Adrenal gland (tissue), 12 donors: Measurements from ENCODE around the gene RYR2. TPM values are rescaled to one million over a fixed set of nuclear protein-coding genes. Genes with fewer than 3 reads are reported as not detected.

Experiments
- DNase-seq, 7 donors: peaks; one replicate each; pipeline ENCODE4 v3.0.0-alpha.2; 2019 to 2020
- H3K27ac ChIP-seq, 5 donors: fragments of 200-600 bp; sonication (generic) in 4 of 5; 1 replicate in 3 of 5; 2 replicates in 2 of 5; pipeline versions ENCODE4 v1.5.1 to v1.8.0; 2016 to 2020; ENCODE audit warnings: mild to moderate bottlenecking in 1 of 5
- H3K27me3 ChIP-seq: fragments of 200-600 bp; 2 replicates; pipeline ENCODE4 v1.8.0; 2021
- H3K36me3 ChIP-seq, 2 donors: fragments of 200-600 bp; replicated peaks in 1 of 2; 1 replicate in 1 of 2; 2 replicates in 1 of 2; pipeline versions ENCODE4 v1.5.1 to v1.8.0; 2018 to 2022
- H3K4me1 ChIP-seq, 2 donors: fragments of 200-600 bp; replicated peaks in 1 of 2; 1 replicate in 1 of 2; 2 replicates in 1 of 2; pipeline versions ENCODE4 v1.5.1 to v1.8.0; 2018 to 2021
- H3K4me3 ChIP-seq, 4 donors: fragments of 200-600 bp; sonication (generic) in 3 of 4; one replicate each; pipeline ENCODE4 v1.5.1; 2016 to 2018
- H3K9me3 ChIP-seq, 3 donors: fragments of 200-600 bp; sonication (generic) in 1 of 3; replicated peaks in 1 of 3; 1 replicate in 2 of 3; 2 replicates in 1 of 3; pipeline versions ENCODE4 v1.5.1 to v1.8.0; 2016 to 2021
- POLR2A ChIP-seq, 2 donors: fragments of 450-650 bp; IDR thresholded peaks; one replicate each; pipeline ENCODE4 v1.6.1; 2017; ENCODE audit warnings: antibody characterized with exemption in 2 of 2, mild to moderate bottlenecking in 2 of 2, moderate library complexity in 1 of 2
- WGBS, 4 donors: extraction: QIAGEN DNeasy Blood & Tissue Kit in 2 of 4; methylation state at CpG; one replicate each; pipeline versions ENCODE4 v1.1.5 to v1.1.7; 2013 to 2017; 5-methylcytosine and 5-hydroxymethylcytosine counted together
- intact Hi-C, 2 donors: fragments of 100-400 bp; cut with DNase I; formaldehyde crosslinking; loops; one replicate each; pipeline versions ENCODE4 v1.14.1 to v1.15.0; 2022 to 2023
- polyA plus RNA-seq, 3 donors: library from polyadenylated mRNA; stranded (reverse); fragments of 200-250 nt in 2 of 3; fragments of 350-450 nt in 1 of 3; fragmentation: Illumina TruSeq in 1 of 3; extraction: RNeasy Lipid Tissue Mini Kit (QIAGEN cat#74804) in 1 of 3; gene quantifications; one replicate each; pipeline ENCODE4 v1.2.3, GENCODE V29; 2013 to 2014
- total RNA-seq, 9 donors: library from RNA; depleted of rRNA in 4 of 9; stranded (reverse); fragments of >200 nt in 4 of 9; fragments of 120-200 nt in 1 of 9; fragmentation: NEBNext Ultra II Directional in 1 of 9; extraction: Animal tissue kit (Norgen Biotek cat#: 25700) in 1 of 9; gene quantifications; one replicate each; pipeline versions ENCODE4 v1.1.0 to v1.2.4, GENCODE V29; 2013 to 2023
- TF ChIP-seq, protein P1 (sequence below), 6 experiments: fragments of 450-650 bp in 4 of 6; fragments of 200-600 bp in 2 of 6; sonication (generic) in 1 of 6; IDR thresholded peaks; 1 replicate in 5 of 6; 2 replicates in 1 of 6; pipeline versions ENCODE4 v1.5.1 to v1.8.0; 2016 to 2021; ENCODE audit warnings: antibody characterized with exemption in 6 of 6, mild to moderate bottlenecking in 2 of 6, moderate library complexity in 1 of 6
- donor health status: healthy with polysubstance abuse.
- donor health status: Bipolar disorder and iron deficiency.
- donor health status: DM: yes; HTN: yes; CAD: no.
- donor health status: DM: no; HTN: no; CAD: no.
- donor health status: DM: no; HTN: no; CAD: no.
- donor health status: DM: yes; HTN: yes; CAD: no.

Gene RYR2
- total and polyA plus RNA-seq, 12 donors, result 0.07 to 6.3 (median 0.18) TPM; not detected in 1

GRCh38 chr1:237712082-237712481, 670.1 kb downstream of the RYR2 start:
- no peaks in the 10 kb centered on the region for H3K27me3 ChIP-seq
- no peaks in the 10 kb centered on the region for H3K4me1 ChIP-seq
- no peaks in the 10 kb centered on the region for H3K36me3 ChIP-seq
- H3K4me3 ChIP-seq, result no peak overlapping the region
- no peak for TF ChIP-seq POLR2A (IDR thresholded peaks at IDR 0.05)
- TF ChIP-seq, protein P1, sequence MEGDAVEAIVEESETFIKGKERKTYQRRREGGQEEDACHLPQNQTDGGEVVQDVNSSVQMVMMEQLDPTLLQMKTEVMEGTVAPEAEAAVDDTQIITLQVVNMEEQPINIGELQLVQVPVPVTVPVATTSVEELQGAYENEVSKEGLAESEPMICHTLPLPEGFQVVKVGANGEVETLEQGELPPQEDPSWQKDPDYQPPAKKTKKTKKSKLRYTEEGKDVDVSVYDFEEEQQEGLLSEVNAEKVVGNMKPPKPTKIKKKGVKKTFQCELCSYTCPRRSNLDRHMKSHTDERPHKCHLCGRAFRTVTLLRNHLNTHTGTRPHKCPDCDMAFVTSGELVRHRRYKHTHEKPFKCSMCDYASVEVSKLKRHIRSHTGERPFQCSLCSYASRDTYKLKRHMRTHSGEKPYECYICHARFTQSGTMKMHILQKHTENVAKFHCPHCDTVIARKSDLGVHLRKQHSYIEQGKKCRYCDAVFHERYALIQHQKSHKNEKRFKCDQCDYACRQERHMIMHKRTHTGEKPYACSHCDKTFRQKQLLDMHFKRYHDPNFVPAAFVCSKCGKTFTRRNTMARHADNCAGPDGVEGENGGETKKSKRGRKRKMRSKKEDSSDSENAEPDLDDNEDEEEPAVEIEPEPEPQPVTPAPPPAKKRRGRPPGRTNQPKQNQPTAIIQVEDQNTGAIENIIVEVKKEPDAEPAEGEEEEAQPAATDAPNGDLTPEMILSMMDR (IDR thresholded peaks at IDR 0.05), result no peak
- WGBS, 4 donors, result 56 to 71% (median 66%) methylated on average over 6 of the region's 6 CpGs
- no peak for DNase-seq
- H3K27ac ChIP-seq, result no peak overlapping the region
- no peaks in the 10 kb centered on the region for H3K9me3 ChIP-seq
- intact Hi-C loops, result no loop called here

DNA sequence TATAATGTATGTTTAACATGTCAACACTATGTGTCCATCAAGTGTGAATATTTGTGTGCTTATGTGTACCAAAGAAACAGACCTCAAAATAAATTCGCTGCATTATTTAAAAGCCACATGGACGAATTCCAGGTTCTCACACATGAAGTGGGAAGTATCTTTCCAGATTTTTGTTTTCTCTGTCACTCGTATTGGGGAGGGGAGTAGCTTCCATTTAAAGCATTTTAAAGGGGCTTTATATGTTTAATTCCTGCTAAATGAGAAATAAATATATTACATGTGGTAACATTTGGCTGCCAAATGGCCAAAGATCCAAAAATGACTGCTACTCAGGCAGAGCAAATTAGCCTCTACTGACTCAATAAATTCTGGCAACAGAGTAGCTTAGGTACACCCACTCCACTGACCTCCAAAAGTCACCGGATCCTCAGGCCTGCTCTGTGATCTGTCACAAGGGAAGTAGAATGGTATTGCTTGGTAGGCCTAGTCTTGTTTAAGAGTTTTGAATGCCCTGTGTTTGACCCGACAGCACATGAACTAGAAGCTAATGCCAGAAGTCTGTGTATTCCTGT, 670.7 kb downstream of the RYR2 start:
- no peaks in the 10 kb centered on the region for H3K9me3 ChIP-seq
- H3K36me3 ChIP-seq, result no peaks in the 10 kb centered on the region
- no peaks in the 10 kb centered on the region for H3K27me3 ChIP-seq
- 72 to 85% (median 75%) methylated on average over 5 of the region's 5 CpGs for WGBS, 4 donors
- no peak overlapping the region for H3K27ac ChIP-seq
- H3K4me3 ChIP-seq, result no peak overlapping the region
- TF ChIP-seq, protein P1 (IDR thresholded peaks at IDR 0.05), result no peak
- no peak for TF ChIP-seq POLR2A (IDR thresholded peaks at IDR 0.05)
- H3K4me1 ChIP-seq, result no peaks in the 10 kb centered on the region
- intact Hi-C loops, result no loop called here
- DNase-seq, result no peak

DNA sequence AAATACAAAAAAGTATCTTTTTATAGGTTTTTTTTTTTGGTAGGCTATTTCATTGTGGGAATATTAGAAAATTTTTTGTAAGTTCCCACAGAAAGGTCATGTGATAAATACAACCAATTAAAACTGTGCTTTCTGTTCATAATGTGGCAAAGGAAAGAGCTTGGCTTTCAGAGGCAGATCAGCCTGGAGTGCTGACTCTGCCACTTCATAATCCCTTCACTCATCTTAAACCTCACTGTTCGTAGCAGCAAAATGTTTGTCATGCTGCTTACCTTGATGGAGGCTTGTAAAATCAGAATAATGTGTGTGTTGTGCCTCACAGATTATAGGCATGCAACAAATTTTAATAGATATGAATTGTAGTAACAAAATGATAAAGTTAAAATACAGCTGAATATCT, 671.9 kb downstream of the RYR2 start:
- intact Hi-C loops, result no loop called here
- Histone ChIP-seq H3K4me1 (no peaks in the 10 kb centered on the region), H3K4me3 (no peak overlapping the region), H3K27me3 (no peaks in the 10 kb centered on the region), H3K9me3 (no peaks in the 10 kb centered on the region), H3K36me3 (no peaks in the 10 kb centered on the region), H3K27ac (no peak overlapping the region)
- TF ChIP-seq, protein P1 (IDR thresholded peaks at IDR 0.05), result no peak
- no peak for TF ChIP-seq POLR2A (IDR thresholded peaks at IDR 0.05)
- WGBS, 4 donors, result 61 to 76% (median 66%) methylated on average over 1 of the region's 1 CpG
- DNase-seq, result no peak

GRCh38 chr1:237717106-237717505, 675.1 kb downstream of the RYR2 start:
- H3K4me1 ChIP-seq, result no peaks in the 10 kb centered on the region
- no peak overlapping the region for H3K27ac ChIP-seq
- H3K4me3 ChIP-seq, result no peak overlapping the region
- H3K9me3 ChIP-seq, result no peaks in the 10 kb centered on the region
- intact Hi-C loops, result no loop called here
- TF ChIP-seq POLR2A (IDR thresholded peaks at IDR 0.05), result no peak
- TF ChIP-seq, protein P1 (IDR thresholded peaks at IDR 0.05), result no peak
- no peak for DNase-seq
- 70 to 76% (median 73%) methylated on average over 5 of the region's 5 CpGs for WGBS, 4 donors
- H3K27me3 ChIP-seq, result no peaks in the 10 kb centered on the region
- H3K36me3 ChIP-seq, result no peaks in the 10 kb centered on the region
